CMK (cell line): ENCODE results near the gene CATSPER3.

Source experiments
- DNase-seq: peaks from one replicate; pipeline ENCODE4 v3.0.0-alpha.2; 2010; ENCODE audit warnings: low read depth

CATSPER3 gene

DNA sequence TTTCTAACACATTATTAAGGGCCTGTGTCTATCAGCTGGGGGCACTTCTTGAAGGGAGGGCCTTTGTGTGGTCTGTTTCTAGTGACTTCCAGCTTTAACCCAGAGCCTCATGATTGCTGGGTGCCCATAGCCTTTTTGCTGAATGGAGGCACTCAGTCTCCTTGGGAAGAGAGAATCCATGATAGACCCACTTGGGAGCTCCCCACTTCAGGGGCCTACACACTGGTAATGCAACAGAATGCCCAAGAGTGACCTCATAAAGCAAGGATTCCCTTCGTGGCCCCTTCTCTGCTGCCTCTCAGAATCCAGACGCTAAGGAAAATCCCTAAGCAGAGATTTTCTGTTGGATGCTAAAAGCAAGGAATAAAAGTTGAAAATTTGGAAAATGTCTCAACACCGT lies at the start of gene CATSPER3:
Gene CATSPER3, plus strand, starts transcription at position 301 of the 400 bp plus-strand sequence. Its CDS starts 85 bp downstream, at position 386.
- no peak for DNase-seq

DNA sequence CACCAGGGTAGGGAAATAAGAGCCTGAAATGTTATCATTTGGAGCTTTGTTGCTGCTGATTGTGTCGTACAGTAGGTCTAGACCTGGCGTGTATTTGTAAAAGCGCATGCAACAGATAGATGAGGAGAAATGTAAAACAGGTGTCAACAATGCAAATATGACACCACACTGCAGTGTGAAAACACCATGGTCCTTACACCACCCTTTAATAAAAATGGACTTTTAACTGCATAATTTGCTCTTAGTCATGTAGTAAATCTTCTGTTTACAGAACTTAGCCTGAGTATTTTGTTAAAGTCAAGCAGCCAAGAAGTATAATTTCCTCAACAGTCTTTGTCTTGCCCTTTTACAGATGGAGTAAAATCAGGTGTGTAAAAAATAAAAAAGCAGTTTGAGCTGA lies 48.8 kb upstream of the CATSPER3 start:
- no peak for DNase-seq

DNA sequence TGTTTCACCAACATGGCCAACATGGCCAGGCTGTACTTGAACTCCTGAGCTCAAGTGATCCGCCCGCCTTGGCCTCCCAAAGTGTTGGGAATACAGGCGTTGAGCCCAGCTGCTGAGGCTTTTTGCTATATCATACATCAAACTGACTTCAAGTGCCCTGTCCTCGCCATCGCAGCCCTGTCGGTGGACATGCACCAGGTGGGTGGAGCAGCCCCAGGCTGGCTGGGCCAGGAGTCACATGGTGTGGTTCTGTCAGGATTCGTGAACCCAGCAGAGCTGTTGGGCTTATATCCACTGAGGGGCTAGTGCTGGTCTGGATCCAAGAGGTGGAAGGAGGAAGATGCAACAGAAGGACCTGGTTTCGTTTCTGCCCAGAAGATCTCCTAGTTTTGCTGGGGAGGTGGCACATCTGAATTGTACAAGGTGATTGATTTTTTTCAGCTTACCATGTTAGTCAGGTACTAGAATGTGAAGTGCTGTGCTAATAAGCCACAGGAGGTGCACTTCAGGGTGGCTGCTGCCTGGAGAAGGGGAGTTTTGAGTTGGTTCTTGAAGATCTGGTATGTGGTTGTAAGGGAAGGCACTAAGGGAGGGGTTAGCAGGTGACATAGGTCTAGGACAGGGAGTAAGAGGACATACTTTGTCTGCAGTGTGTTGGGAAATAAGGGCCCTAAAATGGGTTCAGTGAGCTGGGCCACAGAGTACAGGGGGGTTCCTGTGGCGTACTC lies 46.7 kb upstream of the CATSPER3 start:
- DNase-seq, result no peak

DNA sequence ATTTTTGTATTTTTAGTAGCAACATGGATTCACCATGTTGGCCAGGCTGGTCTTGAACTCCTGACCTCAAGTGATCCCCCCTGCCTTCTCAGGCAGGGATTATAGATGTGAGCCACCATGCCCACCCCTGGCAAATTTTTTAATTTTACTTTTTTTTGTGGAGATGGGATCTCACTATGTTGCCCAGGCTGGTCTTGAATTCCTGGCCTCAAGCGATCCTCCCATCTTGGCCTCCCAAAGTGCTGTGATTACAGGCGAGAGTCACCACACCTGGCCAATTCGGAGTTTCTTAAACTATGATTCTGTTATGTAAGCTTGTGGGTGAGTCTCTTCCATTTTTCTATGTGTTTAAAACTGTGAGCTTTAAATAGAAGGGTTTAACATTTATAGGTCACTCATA lies 35.2 kb upstream of the CATSPER3 start:
- no peak for DNase-seq

DNA sequence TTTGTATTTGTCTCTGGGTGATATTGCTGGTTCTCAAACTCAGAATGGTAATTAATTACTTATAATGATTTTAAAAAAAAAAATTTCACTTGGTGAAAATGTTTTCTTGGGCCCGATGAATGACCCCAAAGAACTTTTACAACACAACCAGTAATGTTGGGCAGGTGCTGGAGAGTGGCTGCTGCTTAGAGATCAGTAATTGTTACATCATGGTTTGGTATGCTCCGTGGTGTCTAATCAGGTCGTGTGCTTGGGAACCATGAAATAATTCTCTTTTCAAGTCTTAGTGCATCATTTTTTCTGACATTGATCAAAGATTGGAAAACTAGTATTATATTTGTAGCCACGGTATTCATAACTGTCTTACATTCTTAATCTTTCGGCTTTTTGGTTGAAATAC lies 33.5 kb upstream of the CATSPER3 start:
- no peak for DNase-seq

DNA sequence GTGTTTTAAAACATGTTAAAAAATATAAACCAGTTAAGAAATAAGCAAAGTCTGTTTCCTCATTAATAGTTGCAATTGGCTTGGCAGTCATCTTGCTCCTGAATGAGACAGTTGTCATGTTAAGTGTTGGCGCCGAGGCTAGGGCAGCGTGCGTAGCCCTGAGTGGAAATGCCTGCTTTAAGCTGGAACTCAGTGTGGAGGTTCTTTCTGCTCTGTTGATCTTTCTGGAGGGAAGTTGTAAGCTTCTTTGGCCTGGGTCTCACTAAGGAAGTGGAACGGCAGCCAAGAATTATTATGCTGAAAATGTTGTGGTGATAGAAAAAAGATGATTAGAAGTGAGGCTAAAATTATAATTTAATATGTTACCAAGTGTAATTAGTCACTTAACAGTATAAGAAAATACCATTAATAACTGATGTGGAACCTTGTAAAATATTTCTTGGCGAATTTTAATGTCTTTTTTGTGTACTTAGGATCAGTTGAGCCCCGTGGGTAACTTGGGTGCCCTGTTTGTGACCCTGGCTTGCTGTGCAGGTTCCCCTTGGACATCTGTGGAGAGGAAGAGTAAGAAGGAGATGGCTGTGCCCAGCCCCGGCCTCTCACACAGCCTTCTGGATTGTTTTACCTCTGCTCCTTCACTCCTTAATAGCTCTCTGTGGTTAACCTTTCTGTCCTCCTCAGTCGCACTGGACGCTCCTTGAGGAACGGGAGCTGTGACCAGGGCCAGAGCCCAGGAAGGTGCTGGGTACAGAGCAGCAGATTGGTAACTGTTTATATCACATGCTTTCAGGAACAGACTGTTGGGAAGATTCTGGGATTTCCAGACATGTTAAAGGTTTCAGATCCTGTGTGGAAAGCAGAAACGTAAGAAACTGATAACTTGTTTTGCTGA lies 31.8 kb upstream of the CATSPER3 start:
- DNase-seq, result no peak

DNA sequence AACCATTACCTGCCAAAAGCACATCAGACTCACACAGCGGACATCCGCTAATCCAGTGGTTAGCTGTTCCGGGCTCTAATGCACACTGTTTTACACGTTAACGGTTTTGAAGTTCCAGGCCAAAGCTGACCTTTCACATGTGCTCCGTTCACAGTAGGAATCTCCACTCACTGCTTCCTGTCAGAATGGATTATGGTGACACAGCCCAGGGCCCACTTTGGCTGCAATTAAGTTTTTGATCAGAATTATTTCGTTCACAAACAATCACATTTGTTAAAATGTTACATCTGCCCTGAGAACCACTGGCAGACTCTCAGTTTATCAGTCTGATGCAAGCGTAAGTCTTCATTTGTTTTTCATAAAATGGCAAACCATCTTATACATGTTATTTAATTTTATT lies 30.2 kb upstream of the CATSPER3 start:
- no peak for DNase-seq

DNA sequence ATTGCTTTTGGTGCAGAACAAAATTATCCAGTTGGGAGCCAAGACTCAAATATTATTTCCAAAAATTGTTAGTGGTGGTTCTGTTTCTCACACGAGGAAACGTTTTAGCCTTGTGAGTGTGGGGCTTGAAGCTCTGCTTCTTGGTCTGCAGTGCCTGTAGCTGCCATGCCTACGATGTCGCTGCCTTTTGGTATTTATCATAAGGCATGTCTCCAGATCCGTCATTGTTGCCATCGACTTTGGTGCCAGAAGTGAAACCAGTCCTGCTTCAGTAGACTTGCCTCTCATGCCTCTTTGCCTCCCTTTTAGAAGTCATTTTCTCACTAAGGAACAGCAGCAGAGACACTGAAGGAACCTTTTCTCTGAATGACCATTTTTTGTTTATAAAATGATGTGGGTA lies 29.7 kb upstream of the CATSPER3 start:
- DNase-seq, result no peak

DNA sequence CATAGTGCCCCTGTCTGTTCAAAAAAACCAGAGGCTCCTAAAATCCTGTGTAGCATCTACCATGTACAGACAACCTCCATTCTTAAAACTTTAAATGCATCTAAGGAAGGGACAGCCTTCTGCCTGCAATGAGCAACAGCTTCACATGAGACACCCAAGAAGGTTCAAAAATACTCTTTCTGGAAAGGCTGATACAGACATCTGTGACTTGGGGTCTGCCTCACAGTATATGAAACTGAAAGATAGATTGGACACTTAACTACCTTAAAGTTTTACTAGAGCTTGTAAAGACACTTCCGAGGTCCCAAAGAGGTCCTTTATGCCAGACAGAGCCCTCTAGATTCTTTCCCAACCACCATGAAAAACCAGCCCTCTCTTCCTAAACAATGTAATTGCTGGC lies 28.2 kb upstream of the CATSPER3 start:
- no peak for DNase-seq

DNA sequence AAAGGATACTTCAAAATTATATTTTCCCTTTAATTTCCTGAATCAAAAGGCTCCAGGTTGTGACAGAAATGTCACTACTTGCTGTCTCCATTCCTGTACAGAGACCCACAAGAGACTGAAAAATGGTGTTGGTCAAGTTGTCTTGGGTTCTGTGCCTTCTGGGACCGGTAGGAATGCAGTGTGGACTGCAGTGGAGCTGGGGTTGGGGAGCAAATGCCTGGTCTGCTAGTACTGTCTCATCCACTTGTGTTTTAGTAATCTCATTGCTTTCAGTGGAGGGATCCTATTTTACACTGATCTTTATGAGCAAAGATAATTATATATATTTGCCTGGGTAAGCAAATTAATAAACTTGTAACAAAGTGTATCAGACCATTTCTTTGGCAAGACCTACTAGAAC lies 24.2 kb upstream of the CATSPER3 start:
- no peak for DNase-seq

DNA sequence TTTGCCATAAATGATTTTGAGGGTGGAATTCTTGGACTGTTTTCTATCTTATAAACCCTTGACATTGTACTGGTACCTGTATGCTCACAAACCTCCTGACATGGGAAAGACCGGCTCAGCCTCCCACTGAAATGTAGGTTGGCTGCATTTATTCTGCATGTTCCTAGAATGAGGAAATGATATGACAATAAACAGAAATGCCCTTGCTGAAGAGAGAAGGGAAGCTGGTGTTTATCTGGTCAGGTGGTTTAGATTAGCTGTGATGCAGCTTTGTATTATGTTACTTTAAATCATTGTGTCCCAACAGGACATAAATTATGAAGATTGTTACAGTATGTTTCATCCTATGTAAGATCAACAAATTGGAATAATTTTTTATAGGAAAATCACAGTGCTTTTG lies 23.1 kb upstream of the CATSPER3 start:
- no peak for DNase-seq

DNA sequence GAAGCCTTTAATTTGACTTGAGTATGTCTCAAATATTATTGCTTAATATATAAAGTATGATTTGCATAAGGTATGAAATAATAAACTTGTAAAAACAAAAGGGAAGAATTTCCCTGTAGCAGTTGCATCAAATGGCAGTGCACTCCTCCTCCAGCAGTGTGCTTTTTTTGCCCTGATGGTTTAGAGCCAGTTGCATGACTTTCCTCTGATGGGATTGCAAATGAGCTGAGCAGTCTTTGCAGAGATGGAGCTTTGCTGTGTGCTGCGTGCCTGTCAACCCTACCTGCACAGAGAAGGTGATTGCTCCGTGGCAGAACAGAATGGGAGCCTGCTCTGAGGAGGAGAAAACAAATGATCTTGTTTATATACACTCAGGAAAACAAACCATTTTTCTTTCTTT lies 22.7 kb upstream of the CATSPER3 start:
- DNase-seq, result no peak

DNA sequence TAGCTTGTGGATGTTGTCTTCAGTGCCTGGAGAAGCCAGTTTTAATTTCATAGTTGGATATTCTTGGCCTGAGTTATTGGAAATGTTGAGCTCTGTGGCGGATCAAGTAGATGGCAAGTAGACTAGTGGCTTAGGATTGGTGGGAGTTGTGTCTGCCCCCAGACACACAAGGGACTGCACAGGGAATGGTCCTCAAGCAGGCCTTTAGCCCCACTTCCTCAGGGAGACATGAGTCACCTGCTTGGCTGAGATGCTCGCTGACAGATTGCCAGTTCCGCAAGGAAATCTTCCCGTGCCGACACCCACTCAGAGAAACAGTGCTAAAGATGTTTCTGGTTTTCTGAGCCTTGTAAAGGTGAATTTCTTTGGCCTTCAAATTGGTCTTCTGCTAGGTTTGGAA lies 18.8 kb upstream of the CATSPER3 start:
- no peak for DNase-seq

DNA sequence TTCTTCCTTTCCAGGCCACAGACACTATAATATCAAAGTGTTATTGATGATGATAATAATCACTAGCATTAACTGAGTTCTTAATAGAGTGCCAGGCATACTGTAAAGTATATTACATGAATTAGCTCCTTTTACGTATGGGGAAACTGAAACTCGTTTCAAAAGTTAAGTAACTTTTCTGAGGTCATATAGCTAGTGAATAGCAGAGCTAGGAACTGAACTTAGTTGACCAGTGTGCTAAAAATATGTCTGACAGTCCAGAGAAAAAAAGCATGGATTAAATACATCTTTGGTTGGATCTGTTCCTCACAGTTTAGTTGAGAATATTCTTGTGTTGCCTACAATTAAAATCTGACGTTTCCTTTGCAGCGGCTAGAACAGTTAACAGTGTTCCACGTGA lies 18.4 kb upstream of the CATSPER3 start:
- DNase-seq, result no peak

DNA sequence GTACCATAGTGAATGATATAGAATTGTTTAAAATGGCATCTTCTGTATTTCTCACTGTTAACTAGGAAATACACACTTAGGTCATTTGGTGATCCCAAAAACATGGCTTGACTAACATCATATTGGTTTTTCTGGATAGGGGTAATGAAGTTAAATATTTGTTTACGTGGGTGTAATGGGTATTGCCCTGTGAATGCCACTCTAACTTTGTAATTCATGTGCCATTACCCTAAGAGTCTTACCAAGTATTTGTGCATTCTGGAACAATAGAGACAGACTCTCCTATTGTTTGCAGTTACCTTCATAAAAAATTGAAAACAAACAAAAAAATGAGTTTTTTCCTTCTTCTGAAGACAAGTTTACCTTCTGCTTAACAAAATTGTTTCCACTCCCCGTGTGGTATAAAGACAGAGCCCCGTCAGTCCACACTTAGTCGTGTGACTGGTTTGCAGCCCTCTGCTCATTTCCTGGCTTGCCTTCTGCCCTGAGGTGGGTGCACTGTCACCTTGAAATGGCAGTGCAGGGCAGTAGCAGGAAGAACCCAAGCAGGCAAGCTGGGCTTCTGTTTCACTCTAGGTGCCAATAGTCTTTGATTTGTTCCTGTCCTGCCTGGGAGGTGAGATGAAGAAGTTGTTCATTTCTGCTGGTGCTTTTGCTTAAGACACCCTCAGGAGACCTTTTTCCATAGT lies 9.6 kb upstream of the CATSPER3 start:
- no peak for DNase-seq

DNA sequence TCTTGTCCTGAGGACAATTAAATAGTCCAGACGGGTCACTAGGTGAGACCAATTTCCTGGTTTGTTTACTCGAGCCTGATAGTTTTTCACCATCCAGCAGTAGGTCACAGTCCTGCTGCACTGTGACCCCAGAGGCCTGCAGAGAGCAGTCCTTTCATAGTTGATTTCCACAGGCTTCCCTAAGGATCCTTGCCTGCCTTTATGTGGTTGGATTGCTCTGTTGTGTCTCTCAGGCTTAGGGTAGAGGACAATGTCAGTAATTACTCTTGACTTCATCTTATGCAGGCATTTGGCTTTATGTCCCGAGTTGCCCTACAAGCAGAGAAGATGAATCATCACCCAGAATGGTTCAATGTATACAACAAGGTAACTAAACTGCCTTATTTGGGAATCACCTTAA lies 9.0 kb upstream of the CATSPER3 start:
- no peak for DNase-seq

DNA sequence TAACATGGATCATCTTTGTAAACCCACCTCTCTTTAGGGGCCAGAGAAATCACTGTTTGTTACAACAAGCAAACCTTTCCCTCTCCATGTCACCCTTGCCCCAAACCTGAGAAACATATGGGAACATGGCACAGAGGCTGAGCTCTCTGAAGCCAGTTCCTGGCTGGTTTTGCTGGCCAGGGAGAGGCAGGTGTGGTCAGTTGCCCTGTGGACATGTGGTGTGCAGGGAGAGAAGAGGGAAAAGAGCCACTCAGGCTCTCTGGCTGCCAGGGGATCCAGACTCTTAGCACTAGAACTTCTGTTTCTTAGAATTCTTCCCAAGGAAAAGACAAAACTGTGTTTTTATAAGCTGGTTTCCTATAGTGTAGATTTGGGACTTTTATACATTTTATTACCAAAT lies 4.6 kb upstream of the CATSPER3 start:
- no peak for DNase-seq

DNA sequence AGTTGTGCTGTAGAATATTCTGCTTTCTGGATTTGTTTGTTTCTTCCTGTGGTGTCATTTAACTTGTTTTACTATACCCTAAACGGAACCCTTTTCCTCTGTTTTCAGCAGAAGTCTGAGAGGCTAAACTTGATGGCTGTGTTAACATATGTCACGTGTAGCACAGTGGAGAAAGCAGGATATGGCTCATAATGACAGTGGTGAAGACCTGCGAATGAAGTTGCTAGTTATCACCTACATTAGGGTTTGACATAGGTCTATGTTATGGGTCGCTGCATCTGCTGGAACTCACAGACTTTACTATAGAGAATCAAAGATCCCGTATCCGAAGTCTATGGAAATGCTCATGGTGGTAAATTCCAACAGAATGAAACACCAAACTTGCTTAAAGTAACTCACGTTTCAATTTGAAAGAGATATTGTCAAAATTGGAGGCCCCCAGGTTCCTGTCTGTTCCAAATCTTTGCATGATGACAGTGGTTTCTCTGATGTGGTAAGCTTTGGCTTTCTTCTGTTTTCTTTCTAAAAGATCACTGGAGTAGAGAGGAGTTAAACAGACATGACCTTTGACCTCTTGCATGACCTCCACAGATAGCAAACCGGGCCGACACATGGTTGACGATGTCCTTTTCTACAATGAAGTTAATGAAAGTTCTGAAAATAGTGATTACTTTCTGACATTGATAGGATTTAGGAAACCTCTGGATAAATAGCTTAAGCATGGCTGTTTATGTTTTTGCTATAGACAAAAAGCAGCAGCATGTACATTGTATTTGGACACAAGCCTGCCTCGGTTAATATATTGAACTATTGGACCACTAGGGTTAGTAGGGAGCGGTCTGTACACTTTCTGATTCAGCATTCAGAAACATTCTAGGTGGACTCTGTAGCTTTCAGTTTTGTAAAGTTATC lies 3.1 kb upstream of the CATSPER3 start:
- DNase-seq, result no peak

DNA sequence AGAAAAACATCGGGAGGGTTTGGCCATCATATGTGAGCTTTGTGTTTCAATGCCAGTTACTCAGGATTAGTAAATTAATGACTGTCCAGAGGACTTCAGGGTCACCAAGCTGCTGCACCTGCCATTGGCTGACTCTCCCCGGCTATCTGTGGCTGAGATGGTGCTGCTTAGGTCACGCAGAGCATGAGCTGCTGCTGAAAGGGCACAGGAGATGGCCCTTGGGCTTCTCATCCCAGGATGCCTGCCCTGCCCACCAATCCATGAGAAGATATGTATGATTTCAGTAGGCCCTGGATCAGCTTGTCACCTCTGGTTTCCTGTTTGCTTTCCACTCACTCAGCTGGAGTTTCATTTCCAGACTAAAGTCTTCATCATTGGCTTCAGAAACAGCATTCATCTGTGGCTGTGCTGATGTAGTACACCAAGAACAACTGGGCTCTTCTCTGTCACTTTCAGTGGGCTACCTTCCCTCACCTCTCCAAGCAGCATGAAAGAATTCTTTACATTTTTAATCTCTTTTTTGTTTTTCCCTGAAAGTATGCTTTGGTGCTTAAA lies 2.4 kb upstream of the CATSPER3 start:
- DNase-seq, result no peak

DNA sequence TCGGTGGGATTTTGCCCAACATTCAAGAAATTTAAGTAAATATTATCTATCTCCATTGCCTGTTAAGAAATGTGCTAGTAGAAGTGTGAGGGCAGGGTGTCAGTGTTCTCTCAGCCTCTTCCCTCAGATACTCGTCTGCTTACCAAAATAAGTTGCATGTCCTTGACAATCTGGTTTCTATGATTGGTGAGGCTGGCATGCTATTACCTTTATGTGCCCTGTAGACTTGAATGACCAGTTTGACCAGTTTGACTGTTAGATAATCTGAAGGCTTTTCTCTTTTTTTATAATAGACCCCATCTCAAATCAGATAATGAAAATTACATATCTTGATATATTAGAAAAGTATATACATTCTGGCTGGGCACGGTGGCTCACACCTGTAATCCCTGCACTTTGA lies 348 bp downstream of the CATSPER3 start:
- DNase-seq, result no peak

DNA sequence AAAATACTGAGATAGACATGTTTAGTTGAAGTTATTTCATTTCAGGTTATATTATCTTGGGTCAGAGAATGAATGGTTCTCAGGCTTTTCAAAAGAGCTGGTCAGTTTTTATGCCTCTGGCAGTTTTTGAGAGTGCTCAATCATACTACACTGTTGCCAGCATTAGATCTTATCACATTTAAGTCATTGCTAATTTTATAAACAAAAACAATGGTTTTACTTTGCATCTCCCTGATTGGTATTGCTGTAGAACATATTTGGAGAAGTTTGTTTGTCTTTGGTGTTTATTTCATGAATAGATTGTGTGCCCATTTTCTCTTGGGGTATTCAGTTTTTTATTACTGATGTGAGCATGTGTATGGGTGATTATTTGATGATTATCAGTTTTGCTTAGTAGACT lies 1.5 kb downstream of the CATSPER3 start:
- DNase-seq, result no peak
